Karpas-422 (cell line): Measurements from ENCODE around the gene SLC7A11. TPM values are rescaled to one million over a fixed set of nuclear protein-coding genes. Genes with fewer than 3 reads are reported as not detected.

ENCODE experiments used
- DNase-seq: peaks from one replicate; pipeline ENCODE4 v3.0.0-alpha.2; 2015
- H2AFZ ChIP-seq: fragments of 200-600 bp; sonication (generic); 2 replicates; pipeline ENCODE4 v1.6.1; 2014; ENCODE audit warnings: antibody characterized with exemption, low read length, mixed read lengths
- H3K27ac ChIP-seq: fragments of 200-600 bp; sonication (generic); 2 replicates; pipeline ENCODE4 v1.5.1; 2014; ENCODE audit warnings: mild to moderate bottlenecking, low read length, moderate library complexity
- H3K27me3 ChIP-seq: fragments of 200-600 bp; sonication (generic); 2 replicates; pipeline ENCODE4 v1.6.1; 2014; ENCODE audit warnings: low read length, mixed read lengths
- H3K36me3 ChIP-seq: fragments of 200-600 bp; sonication (generic); 2 replicates; pipeline ENCODE4 v1.6.1; 2014; ENCODE audit warnings: low read length, mixed read lengths; ENCODE audit not compliant: insufficient read depth
- H3K4me1 ChIP-seq: fragments of 200-600 bp; sonication (generic); 2 replicates; pipeline ENCODE4 v1.6.1; 2014; ENCODE audit warnings: mild to moderate bottlenecking, low read length, mixed read lengths
- H3K4me2 ChIP-seq: fragments of 200-600 bp; sonication (generic); 2 replicates; pipeline ENCODE4 v1.6.1; 2014; ENCODE audit warnings: low read length, low read depth, mild to moderate bottlenecking; ENCODE audit not compliant: poor library complexity, severe bottlenecking
- H3K4me3 ChIP-seq: fragments of 200-600 bp; sonication (generic); 2 replicates; pipeline ENCODE4 v1.5.1; 2014; ENCODE audit warnings: mild to moderate bottlenecking, antibody characterized with exemption, low read length, mixed read lengths
- H3K79me2 ChIP-seq: fragments of 200-600 bp; sonication (generic); 2 replicates; pipeline ENCODE4 v1.6.1; 2014; ENCODE audit warnings: mild to moderate bottlenecking, low read length, mixed read lengths
- H3K9ac ChIP-seq: fragments of 200-600 bp; sonication (generic); 2 replicates; pipeline ENCODE4 v1.6.0; 2014; ENCODE audit warnings: low read length
- H3K9me2 ChIP-seq: fragments of 200-600 bp; sonication (generic), shearing (Covaris generic); replicated peaks from 2 replicates; pipeline ENCODE4 v1.6.0; 2014; ENCODE audit warnings: mild to moderate bottlenecking, low read length, moderate library complexity; ENCODE audit not compliant: insufficient read depth
- H3K9me3 ChIP-seq: fragments of 300-700, 200-600 bp; sonication (generic); 2 replicates; pipeline ENCODE4 v1.6.1; 2014; ENCODE audit warnings: low read length, mixed read lengths
- H4K20me1 ChIP-seq: fragments of 200-600 bp; sonication (generic); 2 replicates; pipeline ENCODE4 v1.6.1; 2014; ENCODE audit warnings: mild to moderate bottlenecking, antibody characterized with exemption, low read length, low read depth; ENCODE audit not compliant: insufficient read depth
- total RNA-seq: library from RNA; depleted of rRNA; stranded (reverse); fragments of >200 nt; shearing (Covaris generic); gene quantifications from 2 replicates; pipeline ENCODE4 v1.2.3, GENCODE V29; 2014; ENCODE audit warnings: low replicate concordance

SLC7A11 gene
- total RNA-seq, 1 experiment from 2014 or later, result 24.0 TPM

GRCh38 chr4:138233313-138234034, 8.7 kb downstream of the SLC7A11 start:
- no peaks in the 10 kb centered on the region for H3K9me3 ChIP-seq
- no peak overlapping the region for H3K9ac ChIP-seq
- no peak overlapping the region for H3K4me2 ChIP-seq
- peaks cover 60% of the 10 kb centered on the region for H3K36me3 ChIP-seq
- no peak overlapping the region for H3K27ac ChIP-seq
- no peak overlapping the region for H2AFZ ChIP-seq
- peaks cover 20% of the 10 kb centered on the region for H3K4me1 ChIP-seq
- no peak overlapping the region for H3K4me3 ChIP-seq
- no peaks in the 10 kb centered on the region for H3K27me3 ChIP-seq
- no peaks in the 10 kb centered on the region for H3K9me2 ChIP-seq
- peaks cover 41% of the 10 kb centered on the region for H3K79me2 ChIP-seq
- no peak for DNase-seq
- H4K20me1 ChIP-seq, result no peaks in the 10 kb centered on the region

GRCh38 chr4:138232364-138232763, 9.8 kb downstream of the SLC7A11 start:
- H3K4me2 ChIP-seq, result no peak overlapping the region
- H3K9me3 ChIP-seq, result no peaks in the 10 kb centered on the region
- H4K20me1 ChIP-seq, result no peaks in the 10 kb centered on the region
- H3K27me3 ChIP-seq, result no peaks in the 10 kb centered on the region
- no peak overlapping the region for H2AFZ ChIP-seq
- H3K9me2 ChIP-seq, result no peaks in the 10 kb centered on the region
- H3K9ac ChIP-seq, result no peak overlapping the region
- H3K36me3 ChIP-seq, result peaks cover 65% of the 10 kb centered on the region
- H3K4me1 ChIP-seq, result peaks cover 20% of the 10 kb centered on the region
- no peak overlapping the region for H3K27ac ChIP-seq
- no peak for DNase-seq
- H3K79me2 ChIP-seq, result peaks cover 34% of the 10 kb centered on the region
- H3K4me3 ChIP-seq, result no peak overlapping the region

GRCh38 chr4:138230048-138230447, 12.1 kb downstream of the SLC7A11 start:
- Histone ChIP-seq H3K4me3 (no peak overlapping the region), H3K27ac (no peak overlapping the region), H3K9me2 (no peaks in the 10 kb centered on the region), H4K20me1 (no peaks in the 10 kb centered on the region), H3K9me3 (no peaks in the 10 kb centered on the region), H3K36me3 (peaks cover 52% of the 10 kb centered on the region; the same call in 1 of the 2 replicates), H3K27me3 (no peaks in the 10 kb centered on the region), H3K79me2 (peaks cover 16% of the 10 kb centered on the region), H3K4me1 (peaks cover 39% of the 10 kb centered on the region), H2AFZ (no peak overlapping the region), H3K9ac (no peak overlapping the region), H3K4me2 (no peak overlapping the region)
- DNase-seq, result no peak

- H3K9ac ChIP-seq, result no peak overlapping the region
- no peak overlapping the region for H3K27ac ChIP-seq
- H2AFZ ChIP-seq, result no peak overlapping the region
- no peak for DNase-seq
- no peaks in the 10 kb centered on the region for H3K9me2 ChIP-seq
- no peak overlapping the region for H3K4me3 ChIP-seq
- no peaks in the 10 kb centered on the region for H3K27me3 ChIP-seq
- no peaks in the 10 kb centered on the region for H3K9me3 ChIP-seq
- H3K36me3 ChIP-seq, result peaks cover 43% of the 10 kb centered on the region; the same call in 1 of the 2 replicates
- H4K20me1 ChIP-seq, result no peaks in the 10 kb centered on the region
- peaks cover 44% of the 10 kb centered on the region for H3K4me1 ChIP-seq
- no peak overlapping the region for H3K4me2 ChIP-seq
- peaks cover 16% of the 10 kb centered on the region for H3K79me2 ChIP-seq
These were observed 13.0 kb downstream of the SLC7A11 start for GRCh38 chr4:138229160-138229559.

- Histone ChIP-seq H3K9ac (no peak overlapping the region), H3K4me1 (peaks cover 72% of the 10 kb centered on the region), H3K4me2 (peak overlapping the region; percentile 23), H3K9me2 (no peaks in the 10 kb centered on the region), H3K79me2 (peaks cover 21% of the 10 kb centered on the region), H3K4me3 (no peak overlapping the region), H3K27ac (peak overlapping the region; percentile 61), H4K20me1 (no peaks in the 10 kb centered on the region), H2AFZ (no peak overlapping the region), H3K9me3 (no peaks in the 10 kb centered on the region), H3K27me3 (no peaks in the 10 kb centered on the region), H3K36me3 (peaks cover 26% of the 10 kb centered on the region; the same call in 1 of the 2 replicates)
- DNase-seq, result no peak
These were observed 15.8 kb downstream of the SLC7A11 start for GRCh38 chr4:138226351-138226750.

GRCh38 chr4:138225477-138225876, 16.7 kb downstream of the SLC7A11 start:
- no peak overlapping the region for H3K9ac ChIP-seq
- no peak overlapping the region for H3K4me3 ChIP-seq
- H4K20me1 ChIP-seq, result no peaks in the 10 kb centered on the region
- H3K4me2 ChIP-seq, result peak overlapping the region; percentile 23
- H3K36me3 ChIP-seq, result peaks cover 23% of the 10 kb centered on the region; the same call in 1 of the 2 replicates
- no peaks in the 10 kb centered on the region for H3K9me2 ChIP-seq
- H3K4me1 ChIP-seq, result peaks cover 81% of the 10 kb centered on the region
- H2AFZ ChIP-seq, result peak overlapping the region; percentile 16; the same call in 1 of the 2 replicates
- no peaks in the 10 kb centered on the region for H3K27me3 ChIP-seq
- H3K27ac ChIP-seq, result peak overlapping the region; percentile 61
- H3K79me2 ChIP-seq, result peaks cover 21% of the 10 kb centered on the region
- DNase-seq, result no peak
- no peaks in the 10 kb centered on the region for H3K9me3 ChIP-seq

GRCh38 chr4:138224614-138225013, 17.5 kb downstream of the SLC7A11 start:
- Histone ChIP-seq H2AFZ (no peak overlapping the region), H3K9me3 (no peaks in the 10 kb centered on the region), H3K79me2 (peaks cover 20% of the 10 kb centered on the region), H3K9me2 (no peaks in the 10 kb centered on the region), H4K20me1 (no peaks in the 10 kb centered on the region), H3K9ac (no peak overlapping the region), H3K4me2 (peak overlapping the region; percentile 70), H3K27ac (peak overlapping the region; percentile 84), H3K4me3 (no peak overlapping the region), H3K4me1 (peaks cover 78% of the 10 kb centered on the region), H3K27me3 (no peaks in the 10 kb centered on the region), H3K36me3 (peaks cover 19% of the 10 kb centered on the region; the same call in 1 of the 2 replicates)
- no peak for DNase-seq

GRCh38 chr4:138223231-138223910, 18.8 kb downstream of the SLC7A11 start:
- Histone ChIP-seq H2AFZ (no peak overlapping the region), H3K9me3 (no peaks in the 10 kb centered on the region), H3K9ac (peak overlapping the region; percentile 42), H3K27ac (peak overlapping the region; percentile 84), H3K9me2 (no peaks in the 10 kb centered on the region), H3K36me3 (peaks cover 20% of the 10 kb centered on the region), H3K27me3 (no peaks in the 10 kb centered on the region), H3K4me3 (peak overlapping the region; percentile 49), H4K20me1 (no peaks in the 10 kb centered on the region), H3K79me2 (peaks cover 12% of the 10 kb centered on the region; the same call in 1 of the 2 replicates), H3K4me2 (peak overlapping the region; percentile 70), H3K4me1 (peaks cover 73% of the 10 kb centered on the region)
- DNase-seq, result peak; percentile 80
